T-helper 1 cell treated with Interleukin-12 subunit alpha and Interleukin-12 subunit beta and Interleukin-4 antibody, amounts not matched to agents 30 ng/mL and 1 ng/mL, for 36 hours (primary cell): ENCODE measurements around the gene C3orf80. TPM values are rescaled to one million over a fixed set of nuclear protein-coding genes. Genes with fewer than 3 reads are reported as not detected.
"Not testable (repeated sequence)": the region's sequence is repeated elsewhere in the genome, so short reads cannot be mapped to it uniquely, and the experiment has no call there.

Source experiments
- intact Hi-C: fragments of 100-400 bp; cut with micrococcal nuclease; formaldehyde crosslinking; loops from one replicate; pipeline ENCODE4 v1.15.1; 2024
- total RNA-seq: library from RNA; stranded (reverse); gene quantifications from 2 replicates; pipeline ENCODE4 v1.2.3, GENCODE V29; 2022

Gene C3orf80
- 0.17 TPM in 1 of 2 replicates, not detected in the other for total RNA-seq

DNA sequence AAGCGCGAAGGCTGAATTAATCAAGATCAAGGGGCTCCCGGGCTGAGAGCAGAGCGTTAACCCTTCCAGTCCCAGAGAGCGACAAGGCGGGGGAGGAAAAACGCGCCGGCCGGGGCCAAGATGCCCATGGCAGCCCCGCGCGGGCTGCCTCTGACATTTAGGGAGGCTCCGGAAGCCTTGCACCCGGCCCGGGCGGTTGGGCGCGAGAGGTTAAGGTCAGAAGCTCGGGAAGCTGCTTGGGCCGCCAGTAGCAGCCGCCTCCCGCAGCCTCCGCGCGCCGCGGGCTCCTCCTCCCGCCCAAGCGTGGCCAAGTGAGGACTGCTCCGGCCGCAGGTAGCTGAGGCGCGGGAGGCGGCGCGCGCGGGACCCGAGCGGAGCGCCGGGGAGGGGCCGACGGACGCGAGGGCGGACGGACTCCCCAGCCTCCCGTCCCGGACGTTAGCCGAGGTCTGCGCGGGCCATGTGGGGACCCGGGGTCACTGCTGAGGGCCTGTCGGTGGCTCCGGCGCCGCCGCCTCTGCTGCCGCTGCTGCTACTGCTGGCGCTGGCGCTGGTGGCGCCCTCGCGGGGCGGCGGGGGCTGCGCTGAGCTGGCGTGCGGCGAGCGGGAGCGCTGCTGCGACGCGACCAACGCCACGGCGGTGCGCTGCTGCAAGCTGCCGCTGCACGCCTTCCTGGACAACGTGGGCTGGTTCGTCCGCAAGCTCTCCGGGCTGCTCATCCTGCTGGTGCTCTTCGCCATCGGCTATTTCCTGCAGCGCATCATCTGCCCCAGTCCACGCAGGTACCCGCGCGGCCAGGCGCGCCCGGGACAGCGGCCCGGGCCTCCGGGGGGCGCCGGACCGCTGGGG is at the start of gene C3orf80:
C3orf80 (plus strand) TSS at position 247 of the 850 bp plus-strand sequence; CDS start at position 461, 214 bp downstream.
- intact Hi-C loops, result loop anchor here (1.0 to 5.0 kb wide), 6 partner anchors 173 to 341 kb away; partner anchors contain the start of genes IFT80, IL12A and SMC4

DNA sequence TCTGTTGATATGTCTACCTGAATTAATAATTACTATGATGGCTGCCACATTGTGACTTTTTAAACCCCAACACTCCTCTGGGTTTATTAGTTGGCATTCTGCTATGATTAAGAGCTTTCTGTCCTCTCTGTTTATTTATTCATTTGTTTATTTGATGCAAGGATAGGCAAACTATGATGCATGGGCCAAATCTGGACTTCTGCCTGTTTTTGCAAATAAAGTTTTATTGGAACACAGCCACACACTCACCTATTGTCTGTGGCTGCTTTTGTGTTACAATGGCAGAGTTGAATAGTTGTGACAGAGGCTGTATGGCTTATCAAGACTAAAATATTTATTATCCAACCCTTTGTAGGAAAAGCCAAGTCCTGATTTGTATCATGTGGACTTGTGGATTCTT is 48.3 kb upstream of the C3orf80 start:
- intact Hi-C loops, result no loop called here

DNA sequence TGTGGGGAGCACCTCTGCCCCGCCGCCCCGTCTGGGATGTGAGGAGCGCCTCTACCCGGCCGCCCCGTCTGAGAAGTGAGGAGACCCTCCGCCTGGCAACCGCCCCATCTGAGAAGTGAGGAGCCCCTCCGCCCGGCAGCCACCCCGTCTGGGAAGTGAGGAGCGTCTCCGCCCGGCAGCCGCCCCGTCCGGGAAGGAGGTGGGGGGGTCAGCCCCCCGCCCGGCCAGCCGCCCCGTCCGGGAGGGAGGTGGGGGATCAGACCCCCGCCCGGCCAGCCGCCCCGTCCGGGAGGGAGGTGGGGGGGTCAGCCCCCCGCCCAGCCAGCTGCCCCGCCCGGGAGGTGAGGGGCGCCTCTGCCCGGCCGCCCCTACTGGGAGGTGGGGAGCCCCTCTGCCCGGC is 46.6 kb upstream of the C3orf80 start:
- intact Hi-C loops, result not testable (repeated sequence)

DNA sequence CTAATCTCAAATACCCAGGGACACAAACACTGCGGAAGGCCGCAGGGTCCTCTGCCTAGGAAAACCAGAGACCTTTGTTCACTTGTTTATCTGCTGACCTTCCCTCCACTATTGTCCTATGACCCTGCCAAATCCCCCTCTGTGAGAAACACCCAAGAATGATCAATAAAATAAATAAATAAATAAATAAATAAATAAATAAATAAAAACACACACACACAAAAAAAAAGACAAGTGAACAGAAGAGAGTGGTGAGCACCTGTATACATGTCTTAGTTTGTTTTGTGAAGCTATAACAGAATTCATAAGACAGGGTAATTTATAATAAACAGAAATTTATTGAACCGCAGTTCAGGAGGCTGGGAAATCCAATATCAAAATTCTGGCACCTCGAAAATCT is 45.8 kb upstream of the C3orf80 start:
- intact Hi-C loops, result not testable (repeated sequence)

DNA sequence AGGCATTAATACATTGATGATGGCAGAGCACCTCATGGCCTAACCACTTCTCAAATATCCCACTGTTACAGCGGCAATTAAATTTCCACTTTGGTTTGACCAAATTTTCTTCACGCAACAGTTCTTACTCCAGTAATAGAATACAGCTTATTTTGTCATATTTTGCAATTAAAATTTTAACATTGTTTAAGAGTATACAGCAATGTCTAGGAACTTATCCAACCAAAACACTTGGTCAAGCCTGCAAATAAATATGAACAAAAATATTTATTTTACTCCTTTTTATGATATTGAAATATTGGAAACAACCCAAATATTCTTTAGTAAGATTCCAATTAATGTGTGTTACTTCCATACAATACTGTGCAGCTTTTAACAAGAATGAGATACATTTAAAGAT is 45.3 kb upstream of the C3orf80 start:
- intact Hi-C loops, result no loop called here

DNA sequence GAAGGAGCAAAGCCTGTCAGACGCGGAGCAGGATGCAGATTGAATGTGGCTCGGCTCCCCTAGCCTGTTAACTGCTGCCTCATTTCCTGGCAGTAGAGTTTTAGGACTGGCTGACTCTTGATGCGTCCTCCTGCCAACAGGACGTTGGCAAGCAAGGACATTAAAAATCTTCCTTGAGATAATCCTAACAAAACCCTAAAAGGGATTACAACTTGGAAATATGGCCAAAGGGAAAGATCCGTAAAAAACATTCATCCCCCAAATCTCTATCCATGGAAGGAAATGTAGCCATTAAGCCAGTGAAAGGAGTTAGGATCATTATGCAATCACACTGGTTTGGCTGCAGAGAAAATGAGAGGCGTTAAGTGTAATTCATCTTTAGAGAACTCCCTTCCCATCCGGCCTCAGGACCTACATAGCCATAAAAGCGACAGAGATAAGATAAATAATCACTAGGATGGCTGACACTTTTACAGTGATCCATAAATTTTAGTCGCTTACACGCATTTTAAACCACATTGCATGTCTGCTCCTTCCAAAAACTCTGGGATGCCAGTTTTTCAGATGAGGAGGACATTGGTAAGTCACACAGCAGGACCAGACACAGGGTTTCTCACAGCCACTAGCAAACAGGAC is 44.5 kb upstream of the C3orf80 start:
- intact Hi-C loops, result no loop called here

DNA sequence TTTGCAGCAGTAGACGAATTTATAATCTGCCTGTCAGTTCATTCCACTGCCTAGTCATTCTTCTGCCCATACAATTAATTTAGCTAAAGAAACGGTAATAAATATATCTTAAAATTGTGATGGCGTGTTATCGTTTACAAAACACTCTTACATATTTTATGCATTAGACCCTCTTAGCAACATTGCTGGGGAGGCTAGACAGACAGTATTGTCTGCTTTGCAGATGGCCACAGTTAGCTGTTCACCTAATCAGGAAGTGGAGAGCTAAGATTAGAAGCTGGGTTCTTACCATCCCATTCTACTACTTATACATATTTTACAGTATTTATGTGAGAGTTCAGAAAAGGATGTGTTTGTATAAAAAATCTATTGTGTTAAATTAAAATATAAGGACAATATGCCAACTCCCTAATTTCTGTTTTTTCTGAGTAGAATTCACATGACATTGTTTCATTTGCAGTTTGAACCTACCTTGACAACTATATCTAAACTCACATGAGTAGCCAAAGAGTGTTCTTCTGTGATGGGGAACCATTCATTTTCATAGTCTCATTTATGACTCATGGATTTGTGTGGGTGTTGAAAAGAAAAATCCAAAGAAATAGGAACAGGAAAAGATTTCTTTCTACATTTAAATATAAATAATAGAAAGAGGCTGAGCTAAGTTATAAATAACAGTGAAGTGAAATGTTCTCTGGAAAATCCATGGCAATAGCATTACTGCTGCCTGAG is 41.7 kb upstream of the C3orf80 start:
- intact Hi-C loops, result no loop called here

DNA sequence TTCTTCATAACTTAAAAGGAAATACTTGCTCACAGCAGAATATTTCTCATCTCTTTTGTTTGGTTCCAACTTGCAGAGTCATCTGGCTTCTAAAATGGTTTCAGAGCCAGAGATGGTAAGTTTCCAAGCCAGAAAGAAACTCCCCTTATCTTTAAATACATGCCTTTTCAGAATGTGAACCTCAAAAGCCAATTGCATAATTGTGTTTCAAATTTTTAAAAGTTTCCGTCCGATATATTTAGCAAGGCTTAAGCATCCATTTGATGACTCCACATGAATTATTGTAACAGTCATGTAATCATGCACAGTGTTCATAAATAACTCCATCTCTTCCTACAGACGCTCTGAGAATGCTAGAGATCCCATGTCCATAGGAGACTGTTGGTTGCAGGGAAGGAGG is 40.6 kb upstream of the C3orf80 start:
- intact Hi-C loops, result no loop called here

DNA sequence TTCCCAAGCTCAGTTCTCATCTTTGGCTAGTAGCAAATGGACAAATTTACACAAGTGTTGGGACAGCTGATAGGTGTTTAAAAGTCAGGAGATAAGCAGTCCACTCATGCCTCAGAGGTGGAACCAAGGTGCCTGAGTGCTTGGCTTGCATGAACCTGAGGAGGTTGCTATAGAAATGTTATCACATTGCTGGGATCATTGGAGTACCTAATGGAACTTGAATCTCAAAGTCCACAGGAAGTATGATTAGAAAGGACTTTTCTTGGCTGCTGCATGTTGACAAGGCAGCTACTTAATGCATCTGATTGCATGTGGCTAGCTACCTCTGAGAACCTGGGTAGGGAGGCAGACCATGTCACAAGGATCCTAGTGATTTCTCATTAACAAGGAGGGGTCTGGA is 39.5 kb upstream of the C3orf80 start:
- intact Hi-C loops, result no loop called here

DNA sequence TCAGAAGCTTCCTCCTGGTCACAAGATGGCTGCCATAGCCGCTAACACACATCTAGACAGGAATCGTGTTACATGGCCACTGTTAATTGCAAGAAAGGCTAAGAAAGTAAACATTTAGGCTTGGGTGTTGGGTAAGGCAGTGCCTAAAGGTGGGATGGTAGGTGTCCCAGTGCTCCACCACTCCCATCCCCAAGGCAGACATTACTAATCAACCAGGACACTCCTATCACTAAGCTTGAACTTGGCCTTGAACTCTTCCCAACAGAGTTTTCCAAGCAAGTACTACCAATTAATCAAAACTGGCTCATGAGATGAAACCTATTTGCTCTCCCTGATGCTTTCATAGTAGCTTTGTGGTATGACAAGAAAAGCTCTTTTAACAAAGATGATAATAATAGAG is 37.9 kb upstream of the C3orf80 start:
- intact Hi-C loops, result no loop called here

DNA sequence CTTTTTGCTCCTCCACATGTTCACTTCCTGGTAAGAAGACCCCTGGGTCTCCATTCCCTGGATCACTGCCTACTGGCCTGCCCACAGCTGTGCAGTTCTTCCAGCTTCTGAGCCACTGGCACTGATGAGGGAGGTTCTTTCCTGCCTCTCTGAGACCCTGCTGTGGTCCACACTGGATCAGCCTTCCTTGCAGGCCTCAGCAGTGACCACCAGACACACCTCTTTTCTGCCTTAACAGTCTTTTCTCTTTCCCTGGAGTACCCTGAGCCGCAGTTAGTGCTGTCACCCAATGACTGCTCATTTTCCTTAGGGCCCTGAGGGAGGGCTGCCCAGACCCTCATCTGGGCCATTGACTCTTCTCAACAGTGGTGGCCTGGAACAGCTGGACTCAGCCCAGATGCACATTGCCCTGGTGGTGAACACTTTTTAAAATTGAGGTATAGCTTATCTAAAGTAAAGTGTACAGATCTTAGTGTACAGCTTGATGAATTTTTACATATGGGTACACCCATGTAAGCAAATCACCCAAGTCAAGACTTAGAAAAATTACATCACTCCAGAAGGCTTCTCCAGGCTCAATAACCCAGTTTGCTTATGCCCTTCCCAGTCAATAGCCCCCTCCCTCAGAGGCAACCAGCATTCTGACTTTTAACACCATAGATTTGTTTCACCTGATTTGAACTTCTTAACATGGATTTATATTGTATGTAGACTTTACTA is 32.8 kb upstream of the C3orf80 start:
- intact Hi-C loops, result no loop called here

DNA sequence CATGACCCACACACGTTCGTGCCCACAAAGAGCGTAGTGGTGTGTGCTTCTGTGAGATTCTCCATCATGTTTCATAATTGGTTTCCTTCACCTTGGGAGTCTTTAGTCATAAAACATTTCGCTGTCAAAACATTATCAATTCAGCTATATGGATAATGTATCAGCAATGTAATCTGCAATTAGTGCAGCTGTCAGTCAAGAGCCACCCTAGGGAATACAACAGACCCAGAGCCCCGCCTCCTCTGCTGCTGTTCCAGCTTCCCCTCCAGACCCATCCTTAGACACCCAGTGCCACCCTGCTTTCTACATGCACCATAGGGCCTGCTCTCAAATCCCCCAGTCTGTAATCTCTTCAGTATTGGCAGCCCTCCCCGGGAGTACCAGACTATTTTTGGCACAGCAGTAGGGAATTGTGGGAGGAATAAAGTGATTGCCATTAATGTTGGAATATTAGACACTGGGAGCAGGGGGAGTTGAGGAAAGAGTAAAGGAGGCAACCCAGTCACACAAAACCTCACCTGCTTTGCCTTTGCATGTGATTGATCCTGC is 31.5 kb upstream of the C3orf80 start:
- intact Hi-C loops, result no loop called here

DNA sequence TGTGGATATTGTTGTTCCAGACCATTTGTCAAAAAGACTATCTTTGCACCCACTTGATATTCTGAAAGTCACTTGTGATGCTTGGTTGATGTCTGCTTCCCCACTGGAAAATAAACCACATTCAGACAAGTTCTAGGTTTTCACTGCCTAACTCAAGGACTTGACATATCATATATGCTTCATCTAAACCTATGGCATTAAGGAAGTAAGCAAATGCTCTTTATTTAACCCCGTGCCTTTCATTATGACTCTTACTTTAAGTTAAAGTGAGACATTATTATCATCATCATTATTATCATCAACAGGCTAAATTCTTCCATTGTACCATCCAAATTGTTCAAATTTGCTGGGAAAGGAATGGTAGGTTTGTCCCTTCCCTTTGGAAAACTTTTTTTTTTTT is 30.8 kb upstream of the C3orf80 start:
- intact Hi-C loops, result no loop called here

DNA sequence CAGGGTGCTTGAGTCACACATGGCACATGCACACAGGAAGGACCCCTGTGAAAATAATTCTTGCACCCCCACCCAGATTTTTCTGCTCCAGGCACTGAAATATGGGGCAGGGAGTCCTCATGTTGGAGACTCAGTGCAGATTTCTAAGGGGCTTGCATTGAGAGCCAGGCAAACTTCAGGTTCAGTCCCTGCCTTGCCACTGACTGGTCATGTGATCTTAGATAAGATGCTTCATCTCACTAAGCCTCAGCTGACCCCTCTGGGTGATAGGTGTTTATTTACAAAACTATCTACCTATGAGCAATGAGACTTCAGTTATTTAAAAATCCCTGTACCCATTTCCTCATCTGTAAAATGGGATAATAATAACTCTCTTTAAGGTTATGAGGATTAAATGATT is 30.1 kb upstream of the C3orf80 start:
- intact Hi-C loops, result no loop called here

DNA sequence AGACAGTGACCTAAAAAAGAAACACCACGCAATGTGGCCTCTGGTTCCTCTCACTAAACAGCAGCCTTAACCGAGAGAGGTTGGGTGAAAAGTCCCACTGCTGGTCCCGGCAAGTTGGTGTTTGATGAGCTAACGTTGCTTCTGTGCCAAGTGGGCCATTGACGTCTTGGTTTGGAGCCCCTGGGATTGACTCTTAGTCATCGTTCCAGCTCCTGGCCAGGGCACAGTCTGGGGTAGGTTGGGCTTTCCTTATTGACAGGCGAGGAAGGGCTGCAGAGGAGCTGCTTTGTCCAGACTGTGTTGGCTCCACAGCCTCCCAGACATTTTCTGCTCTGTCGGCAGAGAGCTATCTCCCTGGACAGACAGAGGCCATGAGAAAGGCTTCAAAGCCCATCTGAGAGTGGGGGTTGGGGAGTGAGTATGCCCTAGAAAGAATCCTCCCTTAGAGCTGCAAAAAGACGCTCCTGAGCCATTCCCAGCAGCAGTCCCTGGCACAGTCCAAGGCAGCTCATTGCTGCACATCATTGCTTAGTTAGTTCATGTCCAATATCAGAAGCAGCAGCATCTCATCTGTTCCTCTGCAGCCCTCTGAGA is 28.6 kb upstream of the C3orf80 start:
- intact Hi-C loops, result no loop called here

DNA sequence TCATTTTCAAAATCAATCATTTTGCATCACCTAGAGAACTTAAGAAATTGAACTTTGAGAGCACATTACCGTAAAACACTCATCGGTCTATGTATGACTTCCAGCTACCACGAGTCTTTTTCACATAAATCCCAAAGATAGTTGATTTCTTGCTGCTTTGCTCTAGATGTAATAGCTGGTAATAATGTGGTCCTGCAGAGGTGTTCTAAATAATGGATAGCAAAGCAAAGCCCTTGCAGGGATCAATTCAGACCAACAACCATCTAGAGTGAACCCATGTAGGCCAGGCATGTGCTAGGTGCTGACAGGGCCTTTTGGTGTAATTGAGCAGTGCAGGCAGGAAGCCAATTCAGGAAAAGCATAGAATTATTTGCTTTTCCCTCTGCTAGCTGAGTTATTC is 26.1 kb upstream of the C3orf80 start:
- intact Hi-C loops, result no loop called here

DNA sequence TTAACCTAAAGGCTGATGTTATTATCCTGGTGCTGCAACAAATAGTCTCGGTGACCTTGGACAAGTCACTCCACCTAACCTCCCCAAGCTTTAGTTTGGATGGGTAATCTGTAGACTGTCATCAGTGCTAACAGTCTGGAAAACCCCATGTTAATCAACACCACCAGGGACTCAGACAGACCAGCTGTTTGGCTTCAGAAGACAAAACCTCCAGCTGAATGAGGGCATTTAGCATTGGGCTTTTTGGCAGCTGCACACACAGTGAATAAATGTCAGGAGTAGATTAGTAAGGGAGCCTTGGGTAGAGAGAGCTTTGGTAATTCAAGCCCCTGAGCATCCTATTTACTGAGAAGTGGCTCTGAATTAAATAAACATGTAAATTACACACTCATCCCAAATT is 24.9 kb upstream of the C3orf80 start:
- intact Hi-C loops, result no loop called here

DNA sequence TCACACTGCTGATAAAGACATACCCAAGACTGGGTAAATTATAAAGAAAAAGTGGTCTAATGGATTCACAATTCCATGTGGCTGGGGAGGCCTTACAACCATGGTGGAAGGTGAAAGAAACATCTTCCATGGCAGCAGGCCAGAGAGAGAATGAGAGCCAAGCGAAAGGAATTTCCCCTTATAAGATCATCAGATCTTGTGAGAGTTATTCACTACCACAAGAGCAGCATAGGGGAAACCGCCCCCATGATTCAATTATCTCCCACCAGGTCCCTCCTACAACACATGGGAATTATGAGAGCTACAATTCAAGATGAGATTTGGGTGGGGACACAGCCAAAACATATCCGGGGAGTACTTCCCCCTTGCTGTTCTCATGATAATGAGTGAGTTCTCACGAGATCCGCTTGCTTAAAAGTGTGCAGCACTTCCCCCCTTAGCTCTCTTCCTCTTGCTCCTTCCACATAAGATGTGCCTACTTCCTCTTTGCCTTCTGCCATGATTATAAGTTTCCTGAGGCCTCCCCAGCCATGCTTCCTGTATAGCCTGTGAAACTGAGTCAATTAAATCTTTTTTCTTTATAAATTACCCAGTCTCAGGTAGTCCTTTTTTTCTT is 20.7 kb upstream of the C3orf80 start:
- intact Hi-C loops, result not testable (repeated sequence)

DNA sequence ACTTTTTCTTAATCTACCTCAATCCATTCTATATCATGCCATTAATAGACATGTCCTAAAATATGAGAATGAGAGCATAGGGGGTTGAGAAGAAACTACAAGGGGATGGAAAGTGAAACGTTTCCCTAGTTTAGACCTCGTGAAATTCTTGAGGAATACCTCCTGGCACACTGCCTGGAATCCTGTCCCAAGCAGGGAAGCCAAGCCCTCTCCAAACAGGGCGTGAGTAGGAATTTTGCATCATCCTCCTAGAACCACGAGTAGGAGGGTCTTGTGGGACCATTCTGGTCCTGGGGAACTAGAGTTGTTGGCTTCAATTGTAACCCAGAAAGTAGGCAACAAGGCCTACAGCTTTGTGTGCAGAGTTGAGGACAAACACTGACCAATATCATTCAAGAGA is 19.6 kb upstream of the C3orf80 start:
- intact Hi-C loops, result no loop called here

DNA sequence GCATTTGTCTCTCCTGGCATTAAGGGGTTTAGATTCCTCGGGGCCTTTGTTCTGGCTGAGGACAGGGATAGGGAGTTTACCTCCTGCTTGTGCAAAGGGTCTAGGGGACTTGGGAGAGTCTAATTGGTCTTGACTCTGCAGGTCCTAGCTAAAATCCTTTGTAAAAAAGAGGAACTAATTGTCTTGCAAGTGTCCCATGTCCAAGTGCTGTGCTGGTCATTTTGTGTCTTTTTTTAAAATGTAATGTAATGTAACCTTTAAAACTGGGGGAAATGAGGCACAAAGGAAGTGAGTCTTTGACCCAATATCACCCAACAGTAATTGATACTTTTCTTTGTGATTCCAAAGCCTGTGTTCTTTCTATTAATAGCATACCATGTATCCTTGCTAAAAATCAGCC is 14.9 kb upstream of the C3orf80 start:
- intact Hi-C loops, result no loop called here
